Heart right ventricle (tissue), 16 donors: ENCODE results near the gene INSM1. TPM values are rescaled to one million over a fixed set of nuclear protein-coding genes. Genes with fewer than 3 reads are reported as not detected.
A peak's percentile ranks its signal among the peaks of the same experiment; 100 is the strongest.

ENCODE experiments used
- ATAC-seq, 8 donors: fragments of 200-7000 bp; cut with Tn5 transposase; one replicate each; pipeline ENCODE4 v1.9.1; 2020; ENCODE audit warnings: mild to moderate bottlenecking in 8 of 8, moderate library complexity in 8 of 8, moderate number of reproducible peaks in 1 of 8
- DNase-seq, 2 donors: peaks; one replicate each; pipeline ENCODE4 v3.0.0-alpha.2; 2020
- H3K27ac ChIP-seq, 10 donors: fragments of 200-600 bp; sonication (generic) in 2 of 10; one replicate each; pipeline versions ENCODE4 v1.5.0 to v1.8.0; 2020 to 2022; ENCODE audit warnings: mild to moderate bottlenecking in 3 of 10
- H3K27me3 ChIP-seq, 7 donors: fragments of 200-600 bp; one replicate each; pipeline ENCODE4 v1.8.0; 2021 to 2022; ENCODE audit warnings: mild to moderate bottlenecking in 2 of 7
- H3K36me3 ChIP-seq, 9 donors: fragments of 200-600 bp; sonication (generic) in 1 of 9; one replicate each; pipeline versions ENCODE4 v1.5.0 to v1.8.0; 2020 to 2022; ENCODE audit warnings: mild to moderate bottlenecking in 2 of 9
- H3K4me1 ChIP-seq, 9 donors: fragments of 200-600 bp; sonication (generic) in 1 of 9; one replicate each; pipeline versions ENCODE4 v1.5.0 to v1.8.0; 2020 to 2022; ENCODE audit warnings: mild to moderate bottlenecking in 4 of 9
- H3K4me3 ChIP-seq, 10 donors: fragments of 200-600 bp; sonication (generic) in 2 of 10; one replicate each; pipeline versions ENCODE4 v1.5.0 to v1.8.0; 2020 to 2022; ENCODE audit warnings: mild to moderate bottlenecking in 7 of 10, moderate library complexity in 2 of 10
- H3K9me3 ChIP-seq, 11 donors: fragments of 200-600 bp in 10 of 11; sonication (generic) in 2 of 11; one replicate each; pipeline versions ENCODE4 v1.5.0 to v1.8.0; 2013 to 2022; ENCODE audit warnings: mild to moderate bottlenecking in 2 of 11, control low read depth in 1 of 11, moderate library complexity in 1 of 11
- WGBS, 2 donors: extraction: QIAGEN DNeasy Blood & Tissue Kit; methylation state at CpG; one replicate each; pipeline ENCODE4 v1.1.7; 2013; ENCODE audit warnings: inconsistent platforms in 1 of 2; 5-methylcytosine and 5-hydroxymethylcytosine counted together
- intact Hi-C, 10 donors: fragments of 100-400 bp; cut with DNase I; formaldehyde crosslinking; loops; one replicate each; pipeline versions ENCODE4 v1.11.1 to v1.14.2; 2022
- polyA plus RNA-seq, 2 donors: library from polyadenylated mRNA; stranded (reverse); fragments of 200-250 nt; gene quantifications; one replicate each; pipeline ENCODE4 v1.2.3, GENCODE V29; 2013
- total RNA-seq, 10 donors: library from RNA; stranded (reverse); fragmentation: NEBNext Ultra II Directional in 3 of 10; extraction: Animal tissue kit (Norgen Biotek cat#: 25700) in 3 of 10; gene quantifications; one replicate each; pipeline versions ENCODE4 v1.2.1 to v1.2.4, GENCODE V29; 2021 to 2023
- TF ChIP-seq, protein P1 (sequence below), 9 donors: fragments of 200-600 bp; sonication (generic) in 2 of 9; IDR thresholded peaks; one replicate each; pipeline versions ENCODE4 v1.5.0 to v1.8.0; 2021 to 2022; ENCODE audit warnings: antibody characterized with exemption in 9 of 9, mild to moderate bottlenecking in 5 of 9, moderate library complexity in 1 of 9
- donor health status: Arrhythmogenic right ventricular cardiomyopathy.
- donor health status: ischemic (EF 13 %, LVEDD 7.1; RV severe dilation, severe dysfunction).
- donor health status: healthy with polysubstance abuse.
- donor health status: DM: no; HTN: yes; CAD: no.
- donor health status: DM: no; HTN: no; CAD: no.
- donor health status: ischemic (EF 25% LVEDD 6.9; RV normal size, moderate dysfunction).
- donor health status: ischemic (EF 25% LVEDD 5.7; RV mildly dilated, moderate dysfunction).
- donor health status: healthy.
- donor health status: DM: yes; HTN: yes; CAD: no.
- donor health status: Ischemic cardiomyopathy.
- donor health status: ischemic (EF 35%, LVEDD 5.7; RV mildly dilated, moderate dysfunction).
- donor health status: nonischemic (EF 11% LVEDD 7.7; RV severe dilation, severe dysfunction).
- donor health status: DM: yes; HTN: yes; CAD: no.
- donor health status: PGD.
- donor health status: ischemic (EF 29% LVEDD 5.4; RV normal size, mild dysfunction).
- donor health status: nonischemic (EF 23%, LVEDD 6.1; RV moderate dilation, normal function).

Gene INSM1
- total and polyA plus RNA-seq, 12 donors, result 0.01 to 0.09 (median 0.07) TPM; not detected in 9

DNA sequence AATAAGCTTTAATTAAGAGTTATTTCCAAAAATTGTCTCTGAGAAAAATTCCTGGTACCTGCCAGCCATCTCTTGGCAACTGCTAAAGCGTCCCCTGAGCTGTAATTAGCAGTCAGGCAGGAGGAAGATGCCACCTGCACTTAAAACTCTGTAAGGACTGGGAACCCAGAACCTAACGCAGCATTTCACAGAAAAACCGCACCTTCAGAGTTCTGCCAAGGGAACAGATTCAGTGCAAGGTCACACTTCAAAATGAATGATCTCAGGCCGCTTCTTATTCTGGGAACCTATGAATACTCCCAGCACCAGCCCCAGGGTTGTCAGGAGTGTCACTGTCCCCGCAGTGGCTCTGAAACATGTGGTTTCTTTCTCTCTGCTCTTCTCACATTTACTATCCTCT is 36.7 kb downstream of the INSM1 start:
- Histone ChIP-seq H3K4me1 (peaks cover 0 to 19% (median 8%) of the 10 kb centered on the region in 9 donors), H3K27me3 (no peaks in the 10 kb centered on the region), H3K4me3 (no peak overlapping the region), H3K36me3 (peaks cover 0 to 59% (median 0%) of the 10 kb centered on the region in 9 donors), H3K9me3 (no peaks in the 10 kb centered on the region), H3K27ac (no peak overlapping the region)
- intact Hi-C loops, result no loop called here
- TF ChIP-seq, protein P1, sequence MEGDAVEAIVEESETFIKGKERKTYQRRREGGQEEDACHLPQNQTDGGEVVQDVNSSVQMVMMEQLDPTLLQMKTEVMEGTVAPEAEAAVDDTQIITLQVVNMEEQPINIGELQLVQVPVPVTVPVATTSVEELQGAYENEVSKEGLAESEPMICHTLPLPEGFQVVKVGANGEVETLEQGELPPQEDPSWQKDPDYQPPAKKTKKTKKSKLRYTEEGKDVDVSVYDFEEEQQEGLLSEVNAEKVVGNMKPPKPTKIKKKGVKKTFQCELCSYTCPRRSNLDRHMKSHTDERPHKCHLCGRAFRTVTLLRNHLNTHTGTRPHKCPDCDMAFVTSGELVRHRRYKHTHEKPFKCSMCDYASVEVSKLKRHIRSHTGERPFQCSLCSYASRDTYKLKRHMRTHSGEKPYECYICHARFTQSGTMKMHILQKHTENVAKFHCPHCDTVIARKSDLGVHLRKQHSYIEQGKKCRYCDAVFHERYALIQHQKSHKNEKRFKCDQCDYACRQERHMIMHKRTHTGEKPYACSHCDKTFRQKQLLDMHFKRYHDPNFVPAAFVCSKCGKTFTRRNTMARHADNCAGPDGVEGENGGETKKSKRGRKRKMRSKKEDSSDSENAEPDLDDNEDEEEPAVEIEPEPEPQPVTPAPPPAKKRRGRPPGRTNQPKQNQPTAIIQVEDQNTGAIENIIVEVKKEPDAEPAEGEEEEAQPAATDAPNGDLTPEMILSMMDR (IDR thresholded peaks at IDR 0.05), result no peak
- WGBS, 2 donors, result 94 to 96% methylated on average over 5 of the region's 5 CpGs
- ATAC-seq (no peak), DNase-seq (no peak)

DNA sequence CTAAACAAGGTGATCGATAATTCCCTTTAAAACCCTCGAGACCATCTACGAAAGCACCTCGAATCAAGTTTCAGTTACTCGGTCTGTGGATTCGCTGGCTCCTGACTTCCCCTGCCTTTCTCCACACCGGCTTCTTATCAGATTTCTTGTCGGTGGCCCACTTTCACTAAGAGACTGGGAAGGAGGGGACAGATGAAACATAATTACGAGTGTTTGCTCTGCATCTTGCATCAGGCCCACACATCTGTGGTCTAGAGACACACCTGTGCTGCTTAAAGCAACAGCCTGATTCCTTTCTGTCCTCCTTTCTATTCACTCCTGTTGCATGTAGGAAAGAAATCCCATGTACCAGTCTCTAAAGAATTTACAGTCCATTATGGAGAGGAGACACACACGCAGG is 37.7 kb downstream of the INSM1 start:
- no peak for ATAC-seq
- DNase-seq, result no peak
- TF ChIP-seq, protein P1 (IDR thresholded peaks at IDR 0.05), result no peak

DNA sequence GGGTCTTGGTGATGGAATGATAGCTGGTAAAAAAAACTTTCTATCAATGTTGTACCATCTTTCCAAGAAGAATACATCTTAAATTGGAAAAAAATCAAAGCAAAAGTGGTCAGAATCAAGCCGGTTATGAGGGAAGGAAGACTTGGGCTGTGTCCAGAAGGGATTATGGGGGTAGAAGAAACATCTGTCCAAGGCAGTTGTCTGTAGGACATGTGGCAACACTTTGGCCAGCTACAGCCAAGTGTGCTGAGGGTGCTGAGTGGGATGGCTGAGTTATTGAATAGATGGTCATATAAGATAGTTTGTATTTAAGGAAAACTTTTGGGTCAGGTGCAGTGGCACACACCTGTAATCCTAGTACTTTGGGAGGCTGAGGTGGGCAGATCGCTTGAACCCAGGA is 38.4 kb downstream of the INSM1 start:
- H3K27me3 ChIP-seq, result no peaks in the 10 kb centered on the region
- peaks cover 0 to 62% (median 0%) of the 10 kb centered on the region in 9 donors for H3K36me3 ChIP-seq
- H3K9me3 ChIP-seq, result no peaks in the 10 kb centered on the region
- peaks cover 0 to 31% (median 18%) of the 10 kb centered on the region in 9 donors for H3K4me1 ChIP-seq
- intact Hi-C loops, result no loop called here
- ATAC-seq (no peak), DNase-seq (no peak)
- 88 to 94% methylated on average over 2 of the region's 2 CpGs for WGBS, 2 donors
- no peak overlapping the region for H3K27ac ChIP-seq
- TF ChIP-seq, protein P1 (IDR thresholded peaks at IDR 0.05), result no peak
- H3K4me3 ChIP-seq, result no peak overlapping the region

More for the DNA sequence above, 37.7 kb downstream of the INSM1 start:
- Histone ChIP-seq H3K4me3 (no peak overlapping the region), H3K36me3 (peaks cover 0 to 60% (median 0%) of the 10 kb centered on the region in 9 donors), H3K27ac (no peak overlapping the region), H3K27me3 (no peaks in the 10 kb centered on the region), H3K4me1 (peaks cover 0 to 24% (median 12%) of the 10 kb centered on the region in 9 donors), H3K9me3 (no peaks in the 10 kb centered on the region)
- WGBS, 2 donors, result 88 to 89% methylated on average over 10 of the region's 10 CpGs
- intact Hi-C loops, result no loop called here

DNA sequence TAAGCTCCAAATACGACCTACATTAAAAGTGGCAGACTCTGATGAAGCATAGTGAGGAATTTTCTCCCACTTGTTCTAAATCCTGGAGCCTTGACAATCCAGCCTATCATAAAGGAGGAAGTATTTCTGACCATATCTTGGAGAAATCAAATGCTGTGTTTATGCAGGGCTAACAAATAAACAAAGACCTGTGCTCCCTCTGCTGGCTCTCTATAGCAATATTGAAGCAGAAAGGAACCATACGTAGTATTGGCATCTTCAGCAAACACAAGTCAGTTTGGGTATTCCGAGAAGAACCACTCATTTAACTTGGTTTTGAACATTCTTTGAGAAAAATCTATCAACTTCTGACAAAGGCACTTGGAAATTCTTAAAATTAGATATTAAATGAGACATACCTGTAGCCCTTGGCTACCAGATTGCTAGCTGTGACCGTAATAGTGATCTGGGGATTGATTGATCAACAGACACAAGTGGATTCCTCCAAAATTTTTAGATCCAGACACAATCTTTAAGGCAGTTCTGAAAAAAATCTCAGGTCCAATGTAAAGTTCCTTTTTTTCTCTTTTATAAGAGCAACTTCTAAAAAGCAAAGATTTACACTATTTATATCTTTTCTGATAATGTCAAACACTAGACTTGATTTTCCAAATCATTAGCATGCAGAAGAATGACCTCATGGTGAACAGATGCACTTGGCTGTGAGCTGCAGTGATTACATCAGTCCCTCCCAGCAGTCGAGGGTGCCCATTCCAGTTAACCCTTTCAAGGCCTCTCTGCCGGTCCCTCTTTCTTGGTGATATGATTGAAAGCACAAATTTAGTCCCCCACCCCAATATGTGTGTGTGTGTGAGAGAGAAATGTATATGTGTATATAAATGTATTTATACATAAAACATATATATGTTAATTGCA is 40.2 kb downstream of the INSM1 start:
- Histone ChIP-seq H3K27me3 (no peaks in the 10 kb centered on the region), H3K36me3 (peaks cover 0 to 63% (median 0%) of the 10 kb centered on the region in 9 donors), H3K9me3 (no peaks in the 10 kb centered on the region), H3K4me1 (peaks cover 0 to 33% (median 18%) of the 10 kb centered on the region in 9 donors), H3K4me3 (no peak overlapping the region), H3K27ac (no peak overlapping the region)
- peak in 3 of 8 donors; percentile 53 to 73 (median 66) for ATAC-seq
- WGBS, 2 donors, result 58 to 63% methylated on average over 6 of the region's 6 CpGs
- TF ChIP-seq, protein P1 (IDR thresholded peaks at IDR 0.05), result peak in 4 of 9 donors; percentile 9 to 34 (median 21)
- intact Hi-C loops, result no loop called here
- DNase-seq, result no peak
